Retinal pigment epithelial cell (primary cell): Measurements from ENCODE around the gene PTPN6.
"Not testable (repeated sequence)": the region's sequence is repeated elsewhere in the genome, so short reads cannot be mapped to it uniquely, and the experiment has no call there.

ENCODE experiments used
- DNase-seq: peaks from one replicate; pipeline ENCODE4 v3.0.0-alpha.2; 2010; ENCODE audit warnings: low read depth
- H3K4me3 ChIP-seq: 2 replicates; pipeline ENCODE4 v1.5.1; 2011; ENCODE audit warnings: mild to moderate bottlenecking, low read length, control low read depth, moderate library complexity
- CTCF ChIP-seq: conservative IDR thresholded peaks from 2 replicates; pipeline ENCODE4 v1.5.1; 2011; ENCODE audit warnings: low read depth, low read length, control low read depth, inconsistent platforms

PTPN6 gene

DNA sequence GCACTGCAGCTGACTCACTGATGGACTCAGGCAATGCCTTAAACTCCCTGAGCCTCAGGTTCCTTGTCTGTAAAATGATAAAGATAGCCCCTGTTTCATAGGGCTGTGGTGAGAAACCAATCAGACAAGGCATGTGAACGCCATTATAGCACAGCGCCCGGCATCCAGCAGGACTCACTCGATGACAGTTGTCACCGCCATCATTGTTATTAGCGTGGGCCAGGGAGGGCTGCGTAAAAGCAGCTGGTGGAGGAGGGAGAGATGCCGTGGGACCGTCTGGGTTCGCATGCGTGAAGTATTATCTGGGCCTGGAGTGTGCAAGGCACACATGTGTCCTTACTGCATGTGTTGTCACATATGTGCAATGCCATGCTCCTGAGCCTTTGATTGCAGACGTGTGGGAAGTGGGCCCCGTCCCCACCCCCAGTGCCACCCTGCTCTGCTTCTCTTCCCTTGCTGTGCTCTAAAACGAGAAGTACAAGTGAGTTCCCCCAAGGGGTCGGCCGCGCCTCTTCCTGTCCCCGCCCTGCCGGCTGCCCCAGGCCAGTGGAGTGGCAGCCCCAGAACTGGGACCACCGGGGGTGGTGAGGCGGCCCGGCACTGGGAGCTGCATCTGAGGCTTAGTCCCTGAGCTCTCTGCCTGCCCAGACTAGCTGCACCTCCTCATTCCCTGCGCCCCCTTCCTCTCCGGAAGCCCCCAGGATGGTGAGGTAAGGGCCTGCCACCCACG is at the start of gene PTPN6:
Gene PTPN6 (plus strand): TSS at position 546 of the 730 bp plus-strand sequence. CDS start 157 bp downstream, at position 703.
- H3K4me3 ChIP-seq, result no peak within 1 kb of the TSS
- DNase-seq, result no peak
- no peak for TF ChIP-seq CTCF

- no peak for DNase-seq
- no peak overlapping the region for H3K4me3 ChIP-seq
- TF ChIP-seq CTCF, result no peak
These were observed 48.7 kb upstream of the PTPN6 start for GRCh38 chr12:6902448-6902847.

DNA sequence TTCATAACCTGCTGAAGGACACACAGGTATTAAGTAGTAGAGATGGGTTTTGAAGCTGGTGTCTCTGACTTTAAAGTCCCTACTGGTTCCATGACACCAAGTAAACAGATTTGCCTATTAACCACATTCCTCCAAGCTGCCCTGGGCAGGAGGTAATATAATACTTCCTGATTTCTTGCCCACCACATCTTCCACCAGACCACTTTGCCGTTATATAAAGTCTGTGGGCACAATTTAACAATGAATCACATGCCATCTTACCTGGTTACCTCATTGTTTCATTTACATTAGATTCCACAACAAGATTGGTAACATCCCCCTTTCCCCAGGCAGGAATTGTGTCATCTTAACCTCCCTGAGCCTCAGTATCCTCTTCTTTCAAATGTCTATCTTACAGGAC is 47.4 kb upstream of the PTPN6 start:
- H3K4me3 ChIP-seq, result no peak overlapping the region
- DNase-seq, result no peak
- no peak for TF ChIP-seq CTCF

GRCh38 chr12:6904280-6905276 is 46.6 kb upstream of the PTPN6 start, which contains the start of gene LRRC23:
Gene LRRC23 (plus strand): TSS chr12:6904822. CDS start chr12:6905634, 812 bp downstream.
- H3K4me3 ChIP-seq, result peak within 1 kb of the TSS; percentile 71

GRCh38 chr12:6905414-6906040 is 45.6 kb upstream of the PTPN6 start:
- DNase-seq, result no peak
- no peak for TF ChIP-seq CTCF
- H3K4me3 ChIP-seq, result peak overlapping the region; percentile 71

More at GRCh38 chr12:6904280-6905276, 46.6 kb upstream of the PTPN6 start, which contains the start of gene LRRC23:
- DNase-seq, result peak; percentile 81
- TF ChIP-seq CTCF, result no peak

DNA sequence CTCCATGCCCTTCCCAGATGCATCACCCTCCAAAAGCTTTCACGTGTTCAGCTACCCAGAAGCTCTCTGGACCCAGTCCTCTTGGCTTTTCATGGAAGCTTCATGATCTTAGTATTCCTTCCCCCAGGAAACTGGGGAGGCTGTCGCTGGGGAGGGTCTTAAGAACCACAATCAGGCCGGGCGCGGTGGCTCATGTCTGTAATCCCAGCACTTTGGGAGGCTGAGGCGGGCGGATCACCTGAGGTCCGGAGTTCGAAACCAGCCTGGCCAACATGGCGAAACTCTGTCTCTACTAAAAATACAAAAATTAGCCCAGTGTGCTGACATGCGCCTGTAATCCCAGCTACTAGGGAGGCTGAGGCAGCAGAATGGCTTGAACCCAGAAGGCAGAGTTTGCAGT is 43.0 kb upstream of the PTPN6 start:
- not testable (repeated sequence) for H3K4me3 ChIP-seq, DNase-seq
